ENCODE results near the gene GRK5.

- TF ChIP-seq CTCF (IDR thresholded peaks at IDR 0.05) (no peak), POLR2A (IDR thresholded peaks at IDR 0.05) (no peak)
These were observed 144.7 kb downstream of the GRK5 start for GRCh38 chr10:119352042-119352441.

All from tibial nerve (tissue), 3 donors.